Activated T-cell treated with anti-CD3 and anti-CD28 coated beads, Interleukin-2, amount 50 U/mL, for 72 hours (primary cell): ENCODE measurements around the gene PLEKHA4. TPM values are rescaled to one million over a fixed set of nuclear protein-coding genes. Genes with fewer than 3 reads are reported as not detected.
A peak's percentile ranks its signal among the peaks of the same experiment; 100 is the strongest.
"Not testable (repeated sequence)": the region's sequence is repeated elsewhere in the genome, so short reads cannot be mapped to it uniquely, and the experiment has no call there.

Source experiments
- ATAC-seq, 2 donors: fragments of 150-1000 bp; cut with Tn5 transposase; replicated peaks in 1 of 2; 2 replicates each; pipeline ENCODE4 v1.10.0; 2021; ENCODE audit warnings: moderate library complexity in 2 of 2, mild to moderate bottlenecking in 1 of 2
- DNase-seq, 2 donors: peaks; one replicate each; pipeline ENCODE4 v3.0.0; 2021 to 2022; ENCODE audit warnings: mixed read lengths in 1 of 2
- H3K27ac Mint-ChIP-seq: one replicate; pipeline ENCODE4 v1.8.0; 2022; ENCODE audit warnings: mild to moderate bottlenecking, moderate library complexity, mixed read lengths
- H3K27me3 Mint-ChIP-seq: one replicate; pipeline ENCODE4 v1.8.0; 2022; ENCODE audit warnings: low read depth, mixed read lengths
- H3K36me3 Mint-ChIP-seq, 2 donors: one replicate each; pipeline ENCODE4 v1.8.0; 2022; ENCODE audit warnings: mixed read lengths in 2 of 2, mild to moderate bottlenecking in 1 of 2; ENCODE audit not compliant: insufficient read depth in 2 of 2
- H3K4me1 Mint-ChIP-seq: one replicate; pipeline ENCODE4 v1.8.0; 2022; ENCODE audit warnings: low read depth, mixed read lengths
- H3K4me3 Mint-ChIP-seq, 2 donors: one replicate each; pipeline ENCODE4 v1.8.0; 2022; ENCODE audit warnings: mild to moderate bottlenecking in 2 of 2, mixed read lengths in 2 of 2, moderate library complexity in 2 of 2
- H3K9me3 Mint-ChIP-seq, 2 donors: one replicate each; pipeline ENCODE4 v1.8.0; 2022; ENCODE audit warnings: mixed read lengths in 2 of 2
- total RNA-seq, 2 donors: library from RNA; stranded (reverse); gene quantifications; one replicate each; pipeline ENCODE4 v1.2.3, GENCODE V29; 2022

Gene PLEKHA4
- total RNA-seq, 2 donors from 2014 or later = 16.2 to 24.5 TPM

DNA sequence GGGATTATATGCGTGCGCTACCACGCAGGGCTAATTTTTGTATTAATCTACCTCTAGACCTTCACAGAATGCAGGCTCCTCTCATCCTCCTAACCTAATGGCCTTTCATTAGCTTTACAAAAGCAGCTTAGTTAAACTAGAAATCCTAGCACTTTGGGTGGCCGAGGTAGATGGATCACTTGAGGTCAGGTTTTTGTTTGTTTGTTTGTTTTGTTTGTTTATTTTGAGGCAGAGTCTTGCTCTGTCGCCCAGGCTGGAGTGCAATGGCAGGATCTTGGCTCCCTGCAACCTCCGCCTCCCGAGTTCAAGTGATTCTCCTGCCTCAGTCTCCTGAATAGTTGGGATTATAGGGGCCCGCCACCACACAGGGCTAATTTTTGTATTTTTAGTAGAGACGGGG is 11.3 kb upstream of the PLEKHA4 start:
- H3K27ac Mint-ChIP-seq, DNase-seq: not testable (repeated sequence)
- peaks cover 14 to 40% of the 10 kb centered on the region in 2 donors for H3K36me3 Mint-ChIP-seq

DNA sequence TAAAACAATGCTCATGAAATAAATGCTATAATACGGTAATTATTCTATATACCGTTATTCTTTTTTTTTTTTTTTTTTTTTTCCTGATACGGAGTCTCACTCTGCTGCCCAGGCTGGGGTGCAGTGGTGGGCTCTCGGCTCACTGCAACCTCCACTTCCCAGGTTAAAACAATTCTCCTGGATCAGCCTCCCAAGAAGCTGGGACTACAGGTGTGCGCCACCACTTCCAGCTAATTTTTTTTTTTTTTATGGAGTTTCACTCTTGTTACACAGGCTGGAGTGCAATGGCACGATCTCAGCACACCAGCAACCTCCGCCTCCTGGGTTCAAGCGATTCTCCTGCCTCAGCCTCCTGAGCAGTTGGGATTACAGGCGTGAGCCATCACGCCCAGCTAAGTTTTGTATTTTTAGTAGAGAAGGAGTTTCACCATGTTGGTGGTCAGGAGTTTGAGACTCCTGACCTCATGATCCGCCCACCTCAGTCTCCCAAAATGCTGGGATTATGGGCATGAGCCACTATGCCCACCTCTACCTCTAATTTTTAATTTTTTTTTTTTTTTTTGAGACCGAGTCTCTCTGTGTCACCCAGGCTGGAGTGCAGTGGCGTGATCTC is 10.7 kb upstream of the PLEKHA4 start:
- no peak for DNase-seq
- Mint-ChIP-seq H3K4me3 (no peak overlapping the region), H3K4me1 (peaks cover 31% of the 10 kb centered on the region), H3K27ac (no peak overlapping the region), H3K36me3 (peaks cover 19 to 46% of the 10 kb centered on the region in 2 donors), H3K27me3 (no peaks in the 10 kb centered on the region), H3K9me3 (no peaks in the 10 kb centered on the region)
- ATAC-seq = no peak

More for the DNA sequence above, 11.3 kb upstream of the PLEKHA4 start:
- H3K4me1 Mint-ChIP-seq = peaks cover 28% of the 10 kb centered on the region
- H3K27me3 Mint-ChIP-seq, H3K9me3 Mint-ChIP-seq, ATAC-seq, H3K4me3 Mint-ChIP-seq: not testable (repeated sequence)

GRCh38 chr19:48878196-48879024 is 10.0 kb upstream of the PLEKHA4 start:
- Mint-ChIP-seq H3K4me3 (peak overlapping the region in 1 of 2 donors; percentile 19), H3K4me1 (peaks cover 38% of the 10 kb centered on the region), H3K27me3 (no peaks in the 10 kb centered on the region), H3K36me3 (peaks cover 26 to 53% of the 10 kb centered on the region in 2 donors), H3K27ac (peak overlapping the region; percentile 17), H3K9me3 (no peaks in the 10 kb centered on the region)
- ATAC-seq = no peak
- peak in 1 of 2 donors; percentile 37 for DNase-seq

DNA sequence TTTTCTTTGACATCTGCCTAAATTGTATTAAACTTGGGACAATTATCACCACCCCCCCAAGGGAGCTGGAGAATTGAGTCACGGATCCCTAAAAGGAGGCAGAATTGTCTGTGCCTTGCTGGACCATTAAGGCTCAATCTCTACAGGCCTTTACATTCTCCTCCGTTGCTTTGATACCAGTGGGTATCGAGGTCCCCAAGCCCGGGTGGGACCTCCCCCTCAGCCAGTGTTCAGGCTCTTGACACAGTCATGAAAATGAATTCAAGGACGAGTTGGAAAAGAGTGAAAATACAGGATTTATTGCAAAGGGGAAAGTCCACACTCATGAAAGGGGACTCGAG is 9.4 kb upstream of the PLEKHA4 start:
- Mint-ChIP-seq H3K27me3 (no peaks in the 10 kb centered on the region), H3K27ac (peak overlapping the region; percentile 6), H3K9me3 (no peaks in the 10 kb centered on the region), H3K4me1 (peaks cover 42% of the 10 kb centered on the region), H3K36me3 (peaks cover 32 to 59% of the 10 kb centered on the region in 2 donors), H3K4me3 (peak overlapping the region; percentile 1 to 36)
- ATAC-seq = no peak
- no peak for DNase-seq

- H3K4me1 Mint-ChIP-seq = peaks cover 42% of the 10 kb centered on the region
- H3K4me3 Mint-ChIP-seq = peak overlapping the region; percentile 98 to 99
- peaks cover 37 to 58% of the 10 kb centered on the region in 2 donors for H3K36me3 Mint-ChIP-seq
- not testable (repeated sequence) for H3K9me3 Mint-ChIP-seq, H3K27me3 Mint-ChIP-seq, ATAC-seq
- DNase-seq = peak; percentile 67 to 78
- H3K27ac Mint-ChIP-seq = peak overlapping the region; percentile 96
These were observed 7.9 kb upstream of the PLEKHA4 start for GRCh38 chr19:48876043-48876981.

DNA sequence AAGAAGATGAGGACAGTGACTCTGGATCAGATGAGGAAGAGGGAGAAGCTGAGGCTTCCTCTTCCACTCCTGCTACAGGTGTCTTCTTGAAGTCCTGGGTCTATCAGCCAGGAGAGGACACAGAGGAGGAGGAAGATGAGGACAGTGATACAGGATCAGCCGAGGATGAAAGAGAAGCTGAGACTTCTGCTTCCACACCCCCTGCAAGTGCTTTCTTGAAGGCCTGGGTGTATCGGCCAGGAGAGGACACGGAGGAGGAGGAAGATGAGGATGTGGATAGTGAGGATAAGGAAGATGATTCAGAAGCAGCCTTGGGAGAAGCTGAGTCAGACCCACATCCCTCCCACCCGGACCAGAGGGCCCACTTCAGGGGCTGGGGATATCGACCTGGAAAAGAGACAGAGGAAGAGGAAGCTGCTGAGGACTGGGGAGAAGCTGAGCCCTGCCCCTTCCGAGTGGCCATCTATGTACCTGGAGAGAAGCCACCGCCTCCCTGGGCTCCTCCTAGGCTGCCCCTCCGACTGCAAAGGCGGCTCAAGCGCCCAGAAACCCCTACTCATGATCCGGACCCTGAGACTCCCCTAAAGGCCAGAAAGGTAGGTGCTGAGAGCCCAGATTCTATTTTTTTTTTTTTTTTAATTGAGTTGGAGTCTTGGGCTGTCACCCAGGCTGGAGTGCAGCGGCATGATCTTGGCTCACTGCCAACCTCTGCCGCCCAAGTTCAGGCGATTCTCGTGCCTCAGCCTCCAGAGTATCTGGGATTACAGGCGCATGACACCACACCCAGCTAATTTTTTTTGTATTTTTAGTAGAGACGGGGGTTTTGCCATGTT is 6.1 kb upstream of the PLEKHA4 start:
- Mint-ChIP-seq H3K27me3 (no peaks in the 10 kb centered on the region), H3K9me3 (no peaks in the 10 kb centered on the region), H3K4me3 (peak overlapping the region; percentile 98 to 99), H3K36me3 (peaks cover 37 to 57% of the 10 kb centered on the region in 2 donors), H3K4me1 (peaks cover 42% of the 10 kb centered on the region), H3K27ac (peak overlapping the region; percentile 96)
- ATAC-seq (peak; percentile 2 to 3), DNase-seq (peak; percentile 34 to 38)

DNA sequence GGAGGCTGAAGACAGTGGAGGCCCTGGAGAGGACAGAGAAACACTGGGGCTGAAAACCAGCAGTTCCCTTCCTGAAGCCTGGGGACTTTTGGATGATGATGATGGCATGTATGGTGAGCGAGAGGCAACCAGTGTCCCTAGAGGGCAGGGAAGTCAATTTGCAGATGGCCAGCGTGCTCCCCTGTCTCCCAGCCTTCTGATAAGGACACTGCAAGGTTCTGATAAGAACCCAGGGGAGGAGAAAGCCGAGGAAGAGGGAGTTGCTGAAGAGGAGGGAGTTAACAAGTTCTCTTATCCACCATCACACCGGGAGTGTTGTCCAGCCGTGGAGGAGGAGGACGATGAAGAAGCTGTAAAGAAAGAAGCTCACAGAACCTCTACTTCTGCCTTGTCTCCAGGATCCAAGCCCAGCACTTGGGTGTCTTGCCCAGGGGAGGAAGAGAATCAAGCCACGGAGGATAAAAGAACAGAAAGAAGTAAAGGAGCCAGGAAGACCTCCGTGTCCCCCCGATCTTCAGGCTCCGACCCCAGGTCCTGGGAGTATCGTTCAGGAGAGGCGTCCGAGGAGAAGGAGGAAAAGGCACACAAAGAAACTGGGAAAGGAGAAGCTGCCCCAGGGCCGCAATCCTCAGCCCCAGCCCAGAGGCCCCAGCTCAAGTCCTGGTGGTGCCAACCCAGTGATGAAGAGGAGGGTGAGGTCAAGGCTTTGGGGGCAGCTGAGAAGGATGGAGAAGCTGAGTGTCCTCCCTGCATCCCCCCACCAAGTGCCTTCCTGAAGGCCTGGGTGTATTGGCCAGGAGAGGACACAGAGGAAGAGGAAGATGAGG is 5.3 kb upstream of the PLEKHA4 start:
- Mint-ChIP-seq H3K4me3 (peak overlapping the region; percentile 98 to 99), H3K27ac (peak overlapping the region; percentile 96), H3K9me3 (no peaks in the 10 kb centered on the region), H3K27me3 (no peaks in the 10 kb centered on the region), H3K4me1 (peaks cover 40% of the 10 kb centered on the region), H3K36me3 (peaks cover 37 to 55% of the 10 kb centered on the region in 2 donors)
- peak in 1 of 2 donors; percentile 23 for DNase-seq
- no peak for ATAC-seq

DNA sequence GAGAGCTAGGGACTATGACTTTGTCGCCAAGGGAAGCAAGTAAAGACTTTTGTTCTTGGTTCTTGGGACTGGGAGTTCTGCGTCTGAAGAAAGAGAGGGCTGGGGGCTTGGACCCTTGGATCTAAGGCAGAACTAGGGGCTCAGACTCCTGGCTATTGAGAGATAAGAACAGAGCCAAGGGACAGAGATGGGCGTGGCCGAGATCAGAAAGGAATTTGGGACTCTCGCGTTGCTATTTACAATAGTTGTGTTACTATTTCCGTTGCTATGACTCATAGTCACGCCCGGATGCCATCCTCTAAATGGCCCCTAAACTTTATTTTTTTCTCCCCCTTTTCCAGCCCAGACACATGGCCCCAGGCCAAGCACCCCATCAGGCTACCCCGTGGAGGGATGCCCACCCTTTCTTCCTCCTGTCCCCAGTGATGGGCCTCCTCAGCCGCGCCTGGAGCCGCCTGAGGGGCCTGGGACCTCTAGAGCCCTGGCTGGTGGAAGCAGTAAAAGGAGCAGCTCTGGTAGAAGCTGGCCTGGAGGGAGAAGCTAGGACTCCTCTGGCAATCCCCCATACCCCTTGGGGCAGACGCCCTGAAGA is 4.6 kb upstream of the PLEKHA4 start:
- ATAC-seq (peak; percentile 43 to 47), DNase-seq (peak; percentile 76 to 87)
- H3K27ac Mint-ChIP-seq = peak overlapping the region; percentile 96
- H3K4me3 Mint-ChIP-seq = peak overlapping the region; percentile 98 to 99
- no peaks in the 10 kb centered on the region for H3K9me3 Mint-ChIP-seq
- H3K4me1 Mint-ChIP-seq = peaks cover 37% of the 10 kb centered on the region
- peaks cover 5% of the 10 kb centered on the region for H3K27me3 Mint-ChIP-seq
- H3K36me3 Mint-ChIP-seq = peaks cover 35 to 49% of the 10 kb centered on the region in 2 donors

DNA sequence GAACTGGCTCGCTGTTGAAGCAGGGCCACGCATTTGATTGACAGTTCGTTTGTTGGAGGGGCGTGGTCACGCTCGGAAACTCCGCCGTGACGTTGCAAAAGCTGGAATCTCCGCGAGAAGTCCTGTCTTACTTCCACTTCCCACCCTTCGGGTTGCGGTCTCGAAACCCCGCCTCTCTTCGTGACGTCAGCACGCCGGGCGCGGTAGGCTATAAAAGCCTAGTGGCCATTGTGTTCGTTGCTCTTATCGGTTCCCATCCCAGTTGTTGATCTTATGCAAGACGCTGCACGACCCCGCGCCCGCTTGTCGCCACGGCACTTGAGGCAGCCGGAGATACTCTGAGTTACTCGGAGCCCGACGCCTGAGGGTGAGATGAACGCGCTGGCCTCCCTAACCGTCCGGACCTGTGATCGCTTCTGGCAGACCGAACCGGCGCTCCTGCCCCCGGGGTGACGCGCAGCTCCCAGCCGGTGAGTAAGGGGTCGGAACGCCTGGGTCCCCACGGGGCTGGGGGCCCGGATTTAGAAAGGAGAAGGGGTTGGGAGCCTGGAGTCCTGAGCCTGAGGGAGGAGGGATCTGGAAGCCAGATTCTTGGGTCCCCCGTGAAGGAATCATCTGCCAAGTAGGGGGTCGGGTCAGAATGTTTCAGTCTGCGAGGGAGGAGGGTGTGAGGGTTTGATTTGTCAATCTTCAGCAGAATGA is 3.9 kb upstream of the PLEKHA4 start, which contains the start of gene PPP1R15A:
Gene PPP1R15A, plus strand, starts transcription at position 240 of the 702 bp plus-strand sequence. CDS start 813 bp downstream, outside the sequence.
- Mint-ChIP-seq H3K36me3 (peaks cover 34 to 43% of the 10 kb centered on the region in 2 donors), H3K4me3 (peak within 1 kb of the TSS; percentile 98 to 99)

GRCh38 chr19:48871471-48872181 is 3.2 kb upstream of the PLEKHA4 start:
- Mint-ChIP-seq H3K36me3 (peaks cover 34 to 40% of the 10 kb centered on the region in 2 donors), H3K27ac (peak overlapping the region; percentile 96), H3K4me3 (peak overlapping the region; percentile 98 to 99), H3K27me3 (peaks cover 17% of the 10 kb centered on the region), H3K4me1 (peaks cover 29% of the 10 kb centered on the region)
- not testable (repeated sequence) for ATAC-seq, DNase-seq, H3K9me3 Mint-ChIP-seq

More for the DNA sequence above, 3.9 kb upstream of the PLEKHA4 start, which contains the start of gene PPP1R15A:
- peak; percentile 97 to 99 for DNase-seq
- H3K27ac Mint-ChIP-seq = peak within 1 kb of the TSS; percentile 96
- ATAC-seq = peak; percentile 30 to 34
- H3K27me3 Mint-ChIP-seq = peaks cover 10% of the 10 kb centered on the region
- H3K9me3 Mint-ChIP-seq = no peaks in the 10 kb centered on the region
- peaks cover 32% of the 10 kb centered on the region for H3K4me1 Mint-ChIP-seq
